ENCODE measurements around the gene ST6GALNAC3.

DNA sequence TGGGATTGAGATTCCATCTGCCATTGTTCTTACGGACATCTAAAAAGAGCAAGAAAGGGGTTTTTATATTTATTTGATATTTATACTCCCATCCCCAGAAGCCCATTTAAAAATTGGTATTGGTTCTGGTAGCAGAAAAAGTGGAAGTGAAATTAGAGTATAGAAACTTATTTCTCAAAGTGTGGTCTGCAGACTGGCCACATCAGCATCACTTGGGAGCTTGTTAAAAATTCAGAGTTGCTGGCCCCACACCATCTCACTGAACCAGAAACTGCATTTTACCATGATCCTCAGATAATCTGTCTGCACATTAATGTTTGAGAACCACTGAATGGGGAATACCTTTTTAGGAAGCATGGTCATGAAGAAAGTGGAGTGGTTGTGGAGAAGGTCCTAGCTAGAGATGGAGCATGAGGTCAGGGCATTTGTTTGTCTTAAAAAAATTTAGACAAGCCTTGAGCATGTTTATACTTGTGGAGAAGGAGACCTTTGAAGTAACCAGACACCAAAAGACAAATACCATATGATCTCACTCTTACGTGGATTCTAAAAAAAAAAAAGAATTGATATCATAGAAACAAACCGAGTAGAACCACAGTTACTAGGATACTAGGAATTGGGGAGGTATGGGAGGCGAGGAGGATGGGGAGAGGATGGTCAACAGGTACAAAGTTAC, 116.3 kb downstream of the ST6GALNAC3 start:
- TF ChIP-seq CTCF (IDR thresholded peaks at IDR 0.05) = no peak
- no peak for TF ChIP-seq REST (IDR thresholded peaks at IDR 0.05; ENCODE audit: insufficient read depth in 1 of 2, low read depth in 2 of 2, low read length in 1 of 2)
